ENCODE data around the gene ASCL2.

DNA sequence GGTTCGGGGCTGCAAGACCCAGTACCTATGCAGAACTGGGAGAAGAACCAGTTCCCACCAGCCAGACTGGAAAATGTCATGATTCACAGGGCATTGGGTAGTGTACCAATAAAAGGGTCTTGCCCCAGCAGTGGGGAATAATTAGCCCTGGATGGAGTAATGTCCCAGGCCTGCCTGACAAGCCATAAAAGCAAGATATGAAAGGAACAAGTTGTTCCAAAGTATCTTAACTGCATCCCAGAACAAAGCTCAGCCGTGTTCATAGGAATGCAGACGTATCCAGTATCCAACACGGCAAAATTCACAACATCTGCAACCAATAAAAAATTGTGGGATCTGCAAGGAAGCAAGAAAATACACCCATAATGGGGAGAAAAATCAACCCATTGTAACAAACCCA is 47.9 kb downstream of the ASCL2 start:
- TF ChIP-seq POLR2A (IDR thresholded peaks at IDR 0.05) = no peak
- TF ChIP-seq, protein P1, sequence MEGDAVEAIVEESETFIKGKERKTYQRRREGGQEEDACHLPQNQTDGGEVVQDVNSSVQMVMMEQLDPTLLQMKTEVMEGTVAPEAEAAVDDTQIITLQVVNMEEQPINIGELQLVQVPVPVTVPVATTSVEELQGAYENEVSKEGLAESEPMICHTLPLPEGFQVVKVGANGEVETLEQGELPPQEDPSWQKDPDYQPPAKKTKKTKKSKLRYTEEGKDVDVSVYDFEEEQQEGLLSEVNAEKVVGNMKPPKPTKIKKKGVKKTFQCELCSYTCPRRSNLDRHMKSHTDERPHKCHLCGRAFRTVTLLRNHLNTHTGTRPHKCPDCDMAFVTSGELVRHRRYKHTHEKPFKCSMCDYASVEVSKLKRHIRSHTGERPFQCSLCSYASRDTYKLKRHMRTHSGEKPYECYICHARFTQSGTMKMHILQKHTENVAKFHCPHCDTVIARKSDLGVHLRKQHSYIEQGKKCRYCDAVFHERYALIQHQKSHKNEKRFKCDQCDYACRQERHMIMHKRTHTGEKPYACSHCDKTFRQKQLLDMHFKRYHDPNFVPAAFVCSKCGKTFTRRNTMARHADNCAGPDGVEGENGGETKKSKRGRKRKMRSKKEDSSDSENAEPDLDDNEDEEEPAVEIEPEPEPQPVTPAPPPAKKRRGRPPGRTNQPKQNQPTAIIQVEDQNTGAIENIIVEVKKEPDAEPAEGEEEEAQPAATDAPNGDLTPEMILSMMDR (IDR thresholded peaks at IDR 0.05 in 4 of 5, conservative IDR thresholded peaks at IDR 0.05 in 1 of 5) = no peak

Measured in gastrocnemius medialis (tissue), 4 donors.